GM12878 (cell line): Measurements from ENCODE around the gene NSUN2. TPM values are rescaled to one million over a fixed set of nuclear protein-coding genes. Genes with fewer than 3 reads are reported as not detected.

Experiments
- ATAC-seq: fragments of 200-7000 bp; cut with Tn5 transposase; 3 replicates; pipeline ENCODE4 v1.9.1; 2020; ENCODE audit warnings: mild to moderate bottlenecking, moderate library complexity
- BruUV-seq: library from RNA; stranded (reverse); fragments of 400-500 nt; replicated peaks from 2 replicates; lab custom pipeline; 2021; lab: Mats Ljungman, UMichigan
- CTCF ChIA-PET: fragments of 300-600 bp; sonication (Branson Sonifier 250); formaldehyde crosslinking; extraction: SDS; loops from one replicate; lab custom pipeline; 2021; ENCODE audit warnings: inconsistent platforms; lab: Yijun Ruan, JAX
- POLR2A ChIA-PET: fragments of 350-600 bp; formaldehyde crosslinking; extraction: SDS; loops from one replicate; lab custom pipeline; 2021; ENCODE audit warnings: inconsistent platforms; lab: Charles Lee
- RAD21 ChIA-PET: fragments of 300-600 bp; sonication (Branson Sonifier 250); formaldehyde crosslinking; loops from one replicate; lab custom pipeline; 2023; ENCODE audit warnings: antibody characterized with exemption; ENCODE audit not compliant: unreplicated experiment; lab: Charles Lee
- SMC1A ChIA-PET: fragments of 300-600 bp; sonication (Branson Sonifier 250); formaldehyde crosslinking; loops from one replicate; lab custom pipeline; 2023; ENCODE audit not compliant: unreplicated experiment, uncharacterized antibody; lab: Charles Lee
- DNase-seq: peaks from one replicate; pipeline ENCODE4 v3.0.0-alpha.2; 2011; ENCODE audit warnings: low read depth, low spot score
- FAIRE-seq: peaks from 3 replicates; lab custom pipeline; 2011; peaks lifted over from hg19 to GRCh38; lab: Jason Lieb, UNC
- H2AFZ ChIP-seq: 2 replicates; pipeline ENCODE4 v1.6.0; 2011; ENCODE audit warnings: low read depth, low read length, control low read depth; ENCODE audit not compliant: control insufficient read depth
- H3K27ac ChIP-seq: 2 replicates; pipeline ENCODE4 v1.5.1; 2011; ENCODE audit warnings: control low read depth; ENCODE audit not compliant: control insufficient read depth, insufficient read depth
- H3K27me3 ChIP-seq, 2 experiments: replicated peaks in 1 of 2; 2 replicates each; pipeline versions ENCODE4 v1.6.0 to v1.6.1; 2011; ENCODE audit warnings: low read length in 1 of 2; ENCODE audit not compliant: control insufficient read depth in 2 of 2, insufficient read depth in 2 of 2
- H3K36me3 ChIP-seq, 2 experiments: 2 replicates each; pipeline ENCODE4 v1.5.1; 2011; ENCODE audit warnings: low read length in 1 of 2; ENCODE audit not compliant: control insufficient read depth in 2 of 2, insufficient read depth in 2 of 2
- H3K4me1 ChIP-seq: 2 replicates; pipeline ENCODE4 v1.6.1; 2011; ENCODE audit warnings: mild to moderate bottlenecking, low read length, moderate library complexity, mixed read lengths; ENCODE audit not compliant: control insufficient read depth, insufficient read depth
- H3K4me2 ChIP-seq: 2 replicates; pipeline ENCODE4 v1.6.0; 2011; ENCODE audit warnings: control low read depth; ENCODE audit not compliant: control insufficient read depth, insufficient read depth
- H3K4me3 ChIP-seq: fragments of 200-600 bp; sonication (generic); 2 replicates; pipeline ENCODE4 v1.5.1; 2016
- H3K79me2 ChIP-seq: 2 replicates; pipeline ENCODE4 v1.6.0; 2011; ENCODE audit warnings: low read length; ENCODE audit not compliant: control insufficient read depth, insufficient read depth
- H3K9ac ChIP-seq: 2 replicates; pipeline ENCODE4 v1.8.0; 2011; ENCODE audit warnings: low read length, control low read depth, mixed read lengths; ENCODE audit not compliant: control insufficient read depth, insufficient read depth
- H3K9me3 ChIP-seq: replicated peaks from 3 replicates; pipeline ENCODE4 v1.5.1; 2011; ENCODE audit warnings: mild to moderate bottlenecking, low read length; ENCODE audit not compliant: control insufficient read depth, insufficient read depth
- H4K20me1 ChIP-seq: 2 replicates; pipeline ENCODE4 v1.6.0; 2011; ENCODE audit not compliant: control insufficient read depth, insufficient read depth
- CTCF ChIP-seq, 3 experiments: IDR thresholded peaks in 2 of 3; conservative IDR thresholded peaks in 1 of 3; 2 replicates each; pipeline ENCODE4 v1.5.1; 2011; ENCODE audit warnings: low read depth in 3 of 3, low read length in 3 of 3, mild to moderate bottlenecking in 3 of 3, control low read depth in 2 of 3, moderate library complexity in 2 of 3, inconsistent platforms in 1 of 3, mixed read lengths in 1 of 3; ENCODE audit not compliant: control insufficient read depth in 2 of 3, insufficient read depth in 1 of 3; ENCODE audit errors: extremely low read depth in 1 of 3
- DPF2 ChIP-seq: fragments of 450-650 bp; IDR thresholded peaks from 2 replicates; pipeline ENCODE4 v1.6.1; 2017; ENCODE audit warnings: mild to moderate bottlenecking
- E2F4 ChIP-seq: IDR thresholded peaks from 2 replicates; pipeline ENCODE4 v1.6.1; 2012; ENCODE audit warnings: low read depth, low read length, improper control_type of control experiment
- EED ChIP-seq: sonication (generic); IDR thresholded peaks from 2 replicates; pipeline ENCODE4 v1.6.1; 2016; ENCODE audit warnings: antibody characterized with exemption, low read depth
- NKRF ChIP-seq: fragments of 450-650 bp; conservative IDR thresholded peaks from 2 replicates; pipeline ENCODE4 v1.6.1; 2017; ENCODE audit warnings: mild to moderate bottlenecking, moderate library complexity
- POLR2A ChIP-seq: IDR thresholded peaks from 2 replicates; pipeline ENCODE4 v1.6.1; 2011; ENCODE audit warnings: low read depth, mild to moderate bottlenecking, low read length
- SIX5 ChIP-seq: IDR thresholded peaks from 2 replicates; pipeline ENCODE4 v1.6.1; 2011; ENCODE audit warnings: mild to moderate bottlenecking, low read depth, low read length, moderate library complexity; ENCODE audit not compliant: severe bottlenecking
- SRF ChIP-seq, 2 experiments: IDR thresholded peaks; 2 replicates each; pipeline ENCODE4 v1.6.1; 2011; ENCODE audit warnings: low read depth in 2 of 2, low read length in 2 of 2, mild to moderate bottlenecking in 1 of 2, moderate library complexity in 1 of 2
- SUPT20H ChIP-seq: IDR thresholded peaks from 2 replicates; pipeline ENCODE4 v1.6.1; 2011; ENCODE audit warnings: low read depth, mild to moderate bottlenecking, low read length, moderate library complexity, borderline replicate concordance; ENCODE audit not compliant: control insufficient read depth
- TAF1 ChIP-seq: IDR thresholded peaks from 2 replicates; pipeline ENCODE4 v1.6.1; 2011; ENCODE audit warnings: mild to moderate bottlenecking, low read depth, low read length, borderline replicate concordance
- TCF7 ChIP-seq: IDR thresholded peaks from 2 replicates; pipeline ENCODE4 v1.6.1; 2014; ENCODE audit warnings: antibody characterized with exemption, borderline replicate concordance
- YY1 ChIP-seq: IDR thresholded peaks from 2 replicates; pipeline ENCODE4 v1.6.1; 2011; ENCODE audit warnings: low read depth, mild to moderate bottlenecking, low read length
- ZBTB11 ChIP-seq: fragments of 450-650 bp; formaldehyde crosslinking; IDR thresholded peaks from 2 replicates; pipeline ENCODE4 v1.5.0; 2022; ENCODE audit warnings: mild to moderate bottlenecking, missing genetic modification characterization
- WGBS: methylation state at CpG from one replicate; pipeline ENCODE4 v1.1.6; 2016; ENCODE audit warnings: low lambda C conversion rate; ENCODE audit not compliant: insufficient replicate concordance, insufficient coverage; ENCODE audit errors: missing lambda C conversion rate; 5-methylcytosine and 5-hydroxymethylcytosine counted together
- in situ Hi-C: fragments of 300-500 bp; cut with MboI; formaldehyde crosslinking; loops from 9 replicates; pipeline ENCODE4 v1.14.3; 2018; ENCODE audit warnings: mixed read lengths
- intact Hi-C: fragments of 100-400 bp; cut with micrococcal nuclease; formaldehyde crosslinking; loops from one replicate; pipeline ENCODE4 v1.14.2; 2022; ENCODE audit not compliant: unreplicated experiment
- polyA plus RNA-seq, 11 experiments: library from polyadenylated mRNA; depleted of rRNA in 4 of 11; unstranded in 6 of 11; stranded (reverse) in 5 of 11; fragments of >200 nt; fragmentation: Nextera tagmentation in 4 of 11; fragmentation: Illumina TruSeq in 1 of 11; extraction: Ambion mirVana in 4 of 11; extraction: Trizol in 1 of 11; gene quantifications; 1 replicate in 1 of 11; 2 replicates in 10 of 11; pipeline versions ENCODE4 v1.2.1 to v1.2.3, GENCODE V29; 2011 to 2016; ENCODE audit warnings: inconsistent platforms in 2 of 11, missing spikeins in 2 of 11, low read depth in 1 of 11
- total RNA-seq, 4 experiments: library from RNA; depleted of rRNA in 3 of 4; stranded (reverse); fragments of >200 nt in 3 of 4; fragmentation: Illumina TruSeq in 1 of 4; extraction: Trizol in 1 of 4; gene quantifications; 2 replicates each; pipeline versions ENCODE4 v1.2.1 to v1.2.3, GENCODE V29; 2013 to 2021

NSUN2 gene
- total and polyA plus RNA-seq, 10 of the 15 experiments (the other 5 are each of a cell fraction or from before 2014, with no cell fraction given) = 8.0 to 112 (median 91.1) TPM

DNA sequence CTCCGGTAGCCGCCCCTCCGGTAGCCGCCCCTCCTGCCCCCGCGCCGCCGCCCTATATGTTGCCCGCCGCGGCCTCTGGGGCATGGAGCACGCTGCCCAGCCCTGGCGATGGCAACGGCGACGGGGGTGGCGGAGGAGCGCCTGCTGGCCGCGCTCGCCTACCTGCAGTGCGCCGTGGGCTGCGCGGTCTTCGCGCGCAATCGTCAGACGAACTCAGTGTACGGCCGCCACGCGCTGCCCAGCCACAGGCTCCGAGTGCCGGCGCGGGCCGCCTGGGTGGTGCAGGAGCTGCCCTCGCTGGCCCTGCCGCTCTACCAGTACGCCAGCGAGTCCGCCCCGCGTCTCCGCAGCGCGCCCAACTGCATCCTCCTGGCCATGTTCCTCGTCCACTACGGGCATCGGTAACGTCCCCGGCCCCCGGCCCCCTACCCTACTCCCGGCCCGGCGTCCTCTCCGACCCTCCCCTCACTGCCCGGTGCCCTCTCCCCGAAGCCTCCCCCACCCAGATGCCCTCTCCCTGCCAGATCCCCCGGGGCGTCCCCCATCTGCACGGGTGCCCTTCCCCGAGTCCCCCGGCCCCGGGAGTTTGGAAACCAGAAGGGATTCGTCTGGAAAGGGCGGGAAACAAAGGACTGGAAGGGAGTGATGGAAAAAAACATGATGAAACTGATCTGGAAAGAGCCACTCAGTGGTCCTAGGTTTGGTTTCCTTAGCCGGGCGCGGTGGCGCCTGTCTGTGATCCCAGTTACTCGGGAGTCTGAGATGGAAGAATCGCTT, 813 bp upstream of the NSUN2 start:
- no peak for FAIRE-seq
- H2AFZ ChIP-seq = peak overlapping the region; percentile 83
- TF ChIP-seq SRF (IDR thresholded peaks at IDR 0.05; ENCODE audit: low read depth in 2 of 2, low read length in 2 of 2) (no peak), CTCF (IDR thresholded peaks at IDR 0.05 in 2 of 3, conservative IDR thresholded peaks at IDR 0.05 in 1 of 3; ENCODE audit: control insufficient read depth in 2 of 3, extremely low read depth in 1 of 3, insufficient read depth in 1 of 3, low read depth in 3 of 3, low read length in 3 of 3) (no peak), SUPT20H (no peak), ZBTB11 (CRISPR knock-in tag) (no peak), POLR2A (peak; percentile 75), NKRF (peak; percentile 57), E2F4 (no peak), TCF7 (no peak), YY1 (0 out of 2 replicates have a peak, but pooled peaks have one; percentile 3), DPF2 (no peak), SIX5 (no peak), EED (no peak), TAF1 (no peak)

More for the DNA sequence above, 813 bp upstream of the NSUN2 start:
- in situ Hi-C loops (loop anchor here (5.0 kb wide), 1 partner anchor 104 kb away; no protein-coding TSS in a partner anchor), intact Hi-C loops (loop anchor here (1.0 to 5.0 kb wide), 4 partner anchors 79 to 146 kb away; no protein-coding TSS in a partner anchor)
- RAD21 ChIA-PET = interaction anchor here (0.9 to 4.4 kb wide), 14 partner anchors 10 to 150 kb away, joined by 3 to 32 read pairs (median 4); partner anchors contain the start of gene TENT4A
- Histone ChIP-seq H3K27ac (peak overlapping the region; percentile 97), H4K20me1 (no peaks in the 10 kb centered on the region; the same call in 1 of the 2 replicates), H3K4me3 (peak overlapping the region; percentile 98), H3K36me3 (peaks cover 0 to 22% of the 10 kb centered on the region in 2 experiments; a peak in 2 of 4 replicates), H3K9ac (peak overlapping the region; percentile 98), H3K4me2 (peak overlapping the region; percentile 81; the same call in 1 of the 2 replicates), H3K4me1 (peaks cover 4% of the 10 kb centered on the region; the same call in 1 of the 2 replicates), H3K79me2 (peaks cover 55% of the 10 kb centered on the region), H3K9me3 (no peaks in the 10 kb centered on the region; the same call in 2 of the 3 replicates), H3K27me3 (no peaks in the 10 kb centered on the region)
- SMC1A ChIA-PET = interaction anchor here (0.7 to 4.0 kb wide), 13 partner anchors 8 to 112 kb away, joined by 3 to 24 read pairs (median 5); no protein-coding TSS in a partner anchor
- ATAC-seq (peak; percentile 73), DNase-seq (no peak)
- POLR2A ChIA-PET = interaction anchor here (1.0 to 1.6 kb wide), 8 partner anchors 9 to 112 kb away, joined by 3 to 6 read pairs (median 4); partner anchors contain the start of gene TENT4A
- no TSS peak for BruUV-seq
- under 1% methylated on average over 48 of the region's 75 CpGs for WGBS
- CTCF ChIA-PET = interaction anchor here (0.5 to 2.8 kb wide), 9 partner anchors 18 to 169 kb away, joined by 3 to 19 read pairs (median 4); no protein-coding TSS in a partner anchor
